H9 (cell line): ENCODE results near the gene SCUBE1. TPM values are rescaled to one million over a fixed set of nuclear protein-coding genes. Genes with fewer than 3 reads are reported as not detected.
A peak's percentile ranks its signal among the peaks of the same experiment; 100 is the strongest.

Experiments
- DNase-seq: peaks from one replicate; pipeline ENCODE4 v3.0.0-alpha.2; 2017
- H2AFZ ChIP-seq: one replicate; pipeline ENCODE4 v1.6.1; 2013; ENCODE audit warnings: mild to moderate bottlenecking, low read length, control low read depth, moderate library complexity
- H2AK5ac ChIP-seq: 2 replicates; pipeline ENCODE4 v1.6.1; 2013; ENCODE audit warnings: low read length, control low read depth, mixed read lengths; ENCODE audit not compliant: insufficient read length
- H2BK120ac ChIP-seq: one replicate; pipeline ENCODE4 v1.6.1; 2013; ENCODE audit warnings: low read depth, mild to moderate bottlenecking, low read length, control low read depth, inconsistent platforms; ENCODE audit not compliant: poor library complexity, severe bottlenecking
- H2BK12ac ChIP-seq: 2 replicates; pipeline ENCODE4 v1.6.1; 2013; ENCODE audit warnings: low read length, control low read depth, mixed read lengths, low read depth; ENCODE audit not compliant: insufficient read length
- H2BK15ac ChIP-seq: 2 replicates; pipeline ENCODE4 v1.6.1; 2013; ENCODE audit warnings: low read depth, low read length, control low read depth
- H2BK20ac ChIP-seq: one replicate; pipeline ENCODE4 v1.6.1; 2013; ENCODE audit warnings: low read depth, mild to moderate bottlenecking, low read length, control low read depth, inconsistent platforms; ENCODE audit not compliant: poor library complexity, severe bottlenecking
- H2BK5ac ChIP-seq: 2 replicates; pipeline ENCODE4 v1.6.1; 2013; ENCODE audit warnings: low read length, control low read depth, mixed read lengths; ENCODE audit not compliant: insufficient read length
- H3K14ac ChIP-seq: 2 replicates; pipeline ENCODE4 v1.6.1; 2013; ENCODE audit warnings: low read length, control low read depth; ENCODE audit not compliant: insufficient read depth
- H3K18ac ChIP-seq: 2 replicates; pipeline ENCODE4 v1.6.1; 2013; ENCODE audit warnings: low read depth, mild to moderate bottlenecking, mixed read lengths, low read length, control low read depth; ENCODE audit not compliant: insufficient read length
- H3K23ac ChIP-seq: 2 replicates; pipeline ENCODE4 v1.6.1; 2013; ENCODE audit warnings: low read length, control low read depth, mixed read lengths, low read depth; ENCODE audit not compliant: insufficient read length
- H3K23me2 ChIP-seq: 2 replicates; pipeline ENCODE4 v1.6.1; 2013; ENCODE audit warnings: low read depth, mild to moderate bottlenecking, mixed read lengths, low read length, control low read depth; ENCODE audit not compliant: insufficient read length, poor library complexity, severe bottlenecking
- H3K27ac ChIP-seq: 2 replicates; pipeline ENCODE4 v1.5.1; 2013; ENCODE audit warnings: low read length, control low read depth, mixed read lengths, low read depth; ENCODE audit not compliant: insufficient read length
- H3K27me3 ChIP-seq: 2 replicates; pipeline ENCODE4 v1.6.1; 2013; ENCODE audit warnings: low read length, control low read depth, inconsistent platforms; ENCODE audit not compliant: insufficient read depth
- H3K4ac ChIP-seq: 2 replicates; pipeline ENCODE4 v1.6.1; 2013; ENCODE audit warnings: low read depth, mild to moderate bottlenecking, control low read depth, inconsistent platforms, low read length, moderate library complexity
- H3K4me1 ChIP-seq: 2 replicates; pipeline ENCODE4 v1.6.1; 2013; ENCODE audit warnings: low read length, control low read depth, inconsistent platforms; ENCODE audit not compliant: insufficient read depth
- H3K4me2 ChIP-seq: 2 replicates; pipeline ENCODE4 v1.6.1; 2013; ENCODE audit warnings: low read length, control low read depth, mixed read lengths; ENCODE audit not compliant: insufficient read length, insufficient read depth
- H3K56ac ChIP-seq: 2 replicates; pipeline ENCODE4 v1.6.1; 2013; ENCODE audit warnings: low read depth, mild to moderate bottlenecking, mixed read lengths, low read length, control low read depth; ENCODE audit not compliant: insufficient read length
- H3K79me1 ChIP-seq: 2 replicates; pipeline ENCODE4 v1.6.1; 2013; ENCODE audit warnings: low read depth, mild to moderate bottlenecking, moderate library complexity, low read length, control low read depth, inconsistent platforms; ENCODE audit not compliant: insufficient read depth, poor library complexity, severe bottlenecking
- H3K79me2 ChIP-seq: 2 replicates; pipeline ENCODE4 v1.6.1; 2013; ENCODE audit warnings: low read length, control low read depth, inconsistent platforms; ENCODE audit not compliant: insufficient read depth
- H3K9ac ChIP-seq: 2 replicates; pipeline ENCODE4 v1.6.1; 2013; ENCODE audit warnings: low read length, control low read depth, mixed read lengths; ENCODE audit not compliant: insufficient read length; ENCODE audit errors: extremely low read depth
- H3K9me3 ChIP-seq: one replicate; pipeline ENCODE4 v1.6.1; 2013; ENCODE audit warnings: low read depth, low read length, inconsistent platforms; ENCODE audit not compliant: control insufficient read depth
- H3T11ph ChIP-seq: one replicate; pipeline ENCODE4 v1.6.1; 2013; ENCODE audit warnings: mild to moderate bottlenecking, low read length, control low read depth, inconsistent platforms
- H4K20me1 ChIP-seq: one replicate; pipeline ENCODE4 v1.6.1; 2013; ENCODE audit not compliant: control insufficient read depth, insufficient read length, insufficient read depth
- H4K5ac ChIP-seq: 2 replicates; pipeline ENCODE4 v1.6.1; 2013; ENCODE audit warnings: low read depth, mild to moderate bottlenecking, mixed read lengths, low read length, control low read depth; ENCODE audit not compliant: insufficient read length
- H4K8ac ChIP-seq: replicated peaks from 2 replicates; pipeline ENCODE4 v1.6.1; 2013; ENCODE audit warnings: low read length, control low read depth, mixed read lengths, low read depth; ENCODE audit not compliant: insufficient read length
- H4K91ac ChIP-seq: 2 replicates; pipeline ENCODE4 v1.6.1; 2013; ENCODE audit warnings: low read depth, mild to moderate bottlenecking, moderate library complexity, mixed read lengths, low read length, control low read depth; ENCODE audit not compliant: insufficient read length
- H3K27ac Mint-ChIP-seq, 3 experiments: 2 replicates in 2 of 3; 3 replicates in 1 of 3; pipeline ENCODE4 v1.8.0; 2020 to 2021; ENCODE audit warnings: mixed read lengths in 3 of 3, mild to moderate bottlenecking in 1 of 3, moderate library complexity in 1 of 3
- H3K27me3 Mint-ChIP-seq: 2 replicates; pipeline ENCODE4 v1.8.0; 2021; ENCODE audit warnings: low read depth, mild to moderate bottlenecking, moderate library complexity, mixed read lengths
- H3K36me3 Mint-ChIP-seq, 3 experiments: 2 replicates in 2 of 3; 3 replicates in 1 of 3; pipeline ENCODE4 v1.8.0; 2020 to 2021; ENCODE audit warnings: low read depth in 3 of 3, mixed read lengths in 3 of 3; ENCODE audit not compliant: insufficient read depth in 1 of 3
- H3K4me1 Mint-ChIP-seq, 2 experiments: 2 replicates each; pipeline ENCODE4 v1.8.0; 2020; ENCODE audit warnings: mixed read lengths in 2 of 2
- H3K4me3 Mint-ChIP-seq, 2 experiments: 2 replicates in 1 of 2; 3 replicates in 1 of 2; pipeline ENCODE4 v1.8.0; 2020 to 2021; ENCODE audit warnings: mild to moderate bottlenecking in 2 of 2, mixed read lengths in 2 of 2, moderate library complexity in 1 of 2
- H3K9me3 Mint-ChIP-seq, 2 experiments: 2 replicates in 1 of 2; 3 replicates in 1 of 2; pipeline ENCODE4 v1.8.0; 2020; ENCODE audit warnings: mild to moderate bottlenecking in 2 of 2, mixed read lengths in 2 of 2, moderate library complexity in 1 of 2
- CTCF ChIP-seq: fragments of 200-600 bp; sonication (generic); conservative IDR thresholded peaks from 3 replicates; pipeline ENCODE4 v1.8.0; 2021; ENCODE audit warnings: antibody characterized with exemption, mild to moderate bottlenecking
- WGBS: extraction: QIAGEN DNeasy Blood & Tissue Kit; methylation state at CpG from one replicate; pipeline ENCODE4 v1.1.7; 2013; ENCODE audit warnings: missing lambda C conversion rate, low lambda C conversion rate, mixed read lengths; ENCODE audit not compliant: insufficient read length; ENCODE audit errors: extremely low coverage; 5-methylcytosine and 5-hydroxymethylcytosine counted together
- total RNA-seq: library from RNA; stranded (reverse); gene quantifications from 2 replicates; pipeline ENCODE4 v1.2.1, GENCODE V29; 2021

Gene SCUBE1
- total RNA-seq, 1 experiment from 2014 or later: 1.2 TPM

DNA sequence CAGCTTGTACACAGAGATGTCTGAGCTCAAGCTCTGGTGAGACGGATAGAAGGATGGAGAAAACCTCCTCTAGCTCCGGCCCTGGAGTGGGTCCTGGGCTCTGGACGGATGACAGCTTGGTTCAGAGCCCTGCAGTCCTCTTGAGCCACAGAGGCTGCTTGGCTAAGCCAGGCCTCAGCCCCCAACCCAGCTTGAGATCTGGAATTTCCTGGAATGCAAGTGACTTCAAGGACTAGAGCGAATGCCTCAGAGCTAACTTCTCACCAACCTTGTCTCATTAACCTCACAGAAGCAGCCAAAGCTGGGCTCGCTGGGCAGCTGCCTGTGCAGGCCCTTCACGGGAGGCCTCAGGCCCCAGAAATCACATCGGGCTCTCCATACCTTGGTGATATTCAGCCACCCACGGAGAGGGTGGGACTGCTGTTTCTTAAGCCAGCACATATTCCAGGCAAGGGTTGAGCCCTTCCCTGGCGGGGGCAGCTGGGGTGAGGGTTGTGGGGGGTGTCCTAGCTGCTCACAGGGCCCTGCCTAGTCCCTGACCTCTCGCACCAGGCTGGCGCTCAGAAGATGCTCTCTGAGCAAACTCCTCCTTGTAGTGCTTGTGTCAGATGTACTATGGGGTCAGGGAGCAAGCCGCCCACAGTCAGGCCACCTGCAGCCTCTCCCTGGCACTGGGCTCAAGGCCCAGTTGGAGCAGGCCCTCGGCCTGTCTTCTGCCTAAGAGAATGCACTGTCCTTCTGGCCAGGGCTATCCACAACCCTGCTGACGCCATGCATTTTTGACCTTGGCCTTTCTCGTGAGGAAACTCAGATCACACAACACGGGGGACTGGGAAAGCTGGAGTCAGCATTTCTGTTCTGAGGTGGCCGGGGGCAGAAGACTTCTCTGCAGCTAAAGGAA, 82.6 kb downstream of the SCUBE1 start:
- TF ChIP-seq CTCF: no peak
- Histone ChIP-seq H2BK20ac (no peak overlapping the region), H2BK15ac (no peak overlapping the region), H3T11ph (no peak overlapping the region), H3K4me1 (no peaks in the 10 kb centered on the region), H3K14ac (no peak overlapping the region), H2AK5ac (no peak overlapping the region), H4K91ac (no peak overlapping the region), H2BK120ac (no peak overlapping the region), H3K56ac (no peak overlapping the region), H3K79me1 (no peaks in the 10 kb centered on the region), H3K4ac (no peak overlapping the region), H3K27me3 (no peaks in the 10 kb centered on the region), H3K9me3 (no peaks in the 10 kb centered on the region), H2BK5ac (no peak overlapping the region), H3K79me2 (no peaks in the 10 kb centered on the region), H4K20me1 (no peaks in the 10 kb centered on the region), H4K5ac (no peak overlapping the region), H3K9ac (no peak overlapping the region), H3K18ac (no peak overlapping the region), H2AFZ (no peak overlapping the region), H3K27ac (no peak overlapping the region), H3K4me2 (no peak overlapping the region), H3K23me2 (no peaks in the 10 kb centered on the region), H2BK12ac (no peak overlapping the region), H3K23ac (no peak overlapping the region), H4K8ac (no peak overlapping the region)
- Mint-ChIP-seq H3K9me3 (no peaks in the 10 kb centered on the region), H3K4me3 (no peak overlapping the region), H3K27me3 (peaks cover 10% of the 10 kb centered on the region), H3K4me1 (peaks cover 8 to 11% of the 10 kb centered on the region in 2 experiments; a peak in 3 of 4 replicates), H3K27ac (peak overlapping the region in 1 of 3 experiments; percentile 84; a peak in 1 of 7 replicates), H3K36me3 (no peaks in the 10 kb centered on the region; a peak in 1 of 7 replicates)
- peak; percentile 44 for DNase-seq
- no CpG with 5 or more reads among the region's 17 CpGs for WGBS
